ENCODE data around the gene MPND. TPM values are rescaled to one million over a fixed set of nuclear protein-coding genes. Genes with fewer than 3 reads are reported as not detected.

MPND gene, protein sequence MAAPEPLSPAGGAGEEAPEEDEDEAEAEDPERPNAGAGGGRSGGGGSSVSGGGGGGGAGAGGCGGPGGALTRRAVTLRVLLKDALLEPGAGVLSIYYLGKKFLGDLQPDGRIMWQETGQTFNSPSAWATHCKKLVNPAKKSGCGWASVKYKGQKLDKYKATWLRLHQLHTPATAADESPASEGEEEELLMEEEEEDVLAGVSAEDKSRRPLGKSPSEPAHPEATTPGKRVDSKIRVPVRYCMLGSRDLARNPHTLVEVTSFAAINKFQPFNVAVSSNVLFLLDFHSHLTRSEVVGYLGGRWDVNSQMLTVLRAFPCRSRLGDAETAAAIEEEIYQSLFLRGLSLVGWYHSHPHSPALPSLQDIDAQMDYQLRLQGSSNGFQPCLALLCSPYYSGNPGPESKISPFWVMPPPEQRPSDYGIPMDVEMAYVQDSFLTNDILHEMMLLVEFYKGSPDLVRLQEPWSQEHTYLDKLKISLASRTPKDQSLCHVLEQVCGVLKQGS
- total RNA-seq (2021) (22.6 and 26.3 TPM in 2 replicates), Bru-seq, nascent RNA (percentile 42 among the genes with signal in this experiment), BruChase-seq, experiment 1, labeled RNA remaining after a 2-hour chase (percentile 45 among the genes with signal in this experiment), BruChase-seq, experiment 2, labeled RNA remaining after a 6-hour chase (percentile 58 among the genes with signal in this experiment)
- long read RNA-seq, partial matches to known transcripts: 6 of 10 reads
- long read RNA-seq, other reads (novel, unspliced or antisense): 2 of 10 reads

GRCh38 chr19:4343370-4344307, at the start of gene MPND:
Gene MPND (plus strand): TSS chr19:4343562. CDS start chr19:4343594, 32 bp downstream.
- Histone ChIP-seq H3K27me3 (replicated peaks; ENCODE audit: insufficient read depth, low read depth, low read length, poor library complexity) (no peaks in the 10 kb centered on the region), H3K36me3 (ENCODE audit: insufficient read depth, low read length, poor library complexity, severe bottlenecking) (no peaks in the 10 kb centered on the region), H3K9me3 (ENCODE audit: low read depth, low read length, poor library complexity, severe bottlenecking) (no peaks in the 10 kb centered on the region), H3K27ac (ENCODE audit: low read depth, low read length, poor library complexity, severe bottlenecking) (peak within 1 kb of the TSS; percentile 91), H3K4me1 (ENCODE audit: insufficient read depth, low read length, poor library complexity, severe bottlenecking) (peaks cover 1% of the 10 kb centered on the region), H3K4me3 (ENCODE audit: low read depth, low read length, poor library complexity, severe bottlenecking) (peak within 1 kb of the TSS; percentile 68)
- ChIA-PET POLR2A (ENCODE audit: low non-redundant PET) (interaction anchor here (0.6 to 0.7 kb wide), 2 partner anchors 96 to 356 kb away, joined by 3 to 14 read pairs; no protein-coding TSS in a partner anchor), CTCF (interaction anchor here (0.5 to 2.1 kb wide), 5 partner anchors 9 to 356 kb away, joined by 5 to 17 read pairs (median 6); no protein-coding TSS in a partner anchor)
- no peak for TF ChIP-seq EZH2 (IDR thresholded peaks at IDR 0.05; ENCODE audit: borderline replicate concordance, low read depth, low read length, poor library complexity, severe bottlenecking)
- TF ChIP-seq CTCF (conservative IDR thresholded peaks at IDR 0.05; ENCODE audit: low read depth, low read length): no peak; the same call in 1 of the 2 replicates
- intact Hi-C loops (cut with micrococcal nuclease; ENCODE audit: unreplicated experiment): loop anchor here (2.0 kb wide), 1 partner anchor 97 kb away; the partner anchor contains the start of gene YJU2
- BruUV-seq (replicated peaks): no TSS peak
- DNase-seq (ENCODE audit: low spot score): peak; percentile 93

GRCh38 chr19:4294389-4294788, 49.0 kb upstream of the MPND start:
- no TSS peak for BruUV-seq (replicated peaks)
- Histone ChIP-seq H3K27me3 (replicated peaks; ENCODE audit: insufficient read depth, low read depth, low read length, poor library complexity) (no peaks in the 10 kb centered on the region), H3K4me1 (ENCODE audit: insufficient read depth, low read length, poor library complexity, severe bottlenecking) (peaks cover 5% of the 10 kb centered on the region), H3K27ac (ENCODE audit: low read depth, low read length, poor library complexity, severe bottlenecking) (no peak overlapping the region), H3K4me3 (ENCODE audit: low read depth, low read length, poor library complexity, severe bottlenecking) (no peak overlapping the region), H3K9me3 (ENCODE audit: low read depth, low read length, poor library complexity, severe bottlenecking) (no peaks in the 10 kb centered on the region), H3K36me3 (ENCODE audit: insufficient read depth, low read length, poor library complexity, severe bottlenecking) (no peaks in the 10 kb centered on the region)
- no peak for TF ChIP-seq EZH2 (IDR thresholded peaks at IDR 0.05; ENCODE audit: borderline replicate concordance, low read depth, low read length, poor library complexity, severe bottlenecking)
- no peak for TF ChIP-seq CTCF (conservative IDR thresholded peaks at IDR 0.05; ENCODE audit: low read depth, low read length)
- intact Hi-C loops (cut with micrococcal nuclease; ENCODE audit: unreplicated experiment): no loop called here
- DNase-seq (ENCODE audit: low spot score): no peak
- CTCF ChIA-PET: no interaction called here
- POLR2A ChIA-PET (ENCODE audit: low non-redundant PET): no interaction called here

Data from A673 (cell line).